IPS-NIHi11 (cell line): ENCODE results near the gene ANKRD40CL.

ENCODE experiments used
- DNase-seq: peaks from one replicate; pipeline ENCODE4 v3.0.0; 2012; ENCODE audit warnings: mixed read lengths, low spot score

The ANKRD40CL gene

GRCh38 chr17:50715471-50715870 lies 51.8 kb downstream of the ANKRD40CL start:
- no peak for DNase-seq

- DNase-seq, result no peak
These were observed 54.7 kb downstream of the ANKRD40CL start for GRCh38 chr17:50712641-50713040.
